ENCODE results near the gene RASA4.
"Not testable (repeated sequence)": the region's sequence is repeated elsewhere in the genome, so short reads cannot be mapped to it uniquely, and the experiment has no call there.

Gene RASA4

DNA sequence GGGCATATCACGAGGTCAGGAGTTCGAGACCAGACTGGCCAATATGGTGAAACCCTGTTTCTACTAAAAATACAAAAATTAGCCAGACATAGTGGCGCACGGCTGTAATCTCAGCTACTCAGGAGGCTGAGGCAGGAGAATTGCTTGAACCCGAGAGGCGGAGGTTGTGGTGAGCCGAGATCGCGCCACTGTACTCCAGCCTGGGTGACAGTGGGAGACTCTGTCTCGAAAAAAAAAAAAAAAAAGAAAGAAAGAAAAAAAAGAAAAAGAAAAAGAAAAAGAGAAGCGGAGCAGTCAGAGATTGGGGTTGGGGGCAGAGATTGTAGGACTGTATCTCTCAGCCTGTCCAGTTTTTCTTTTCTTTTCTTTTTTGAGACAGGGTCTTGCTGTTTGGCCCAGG, 73.8 kb downstream of the RASA4 start:
- DNase-seq: not testable (repeated sequence)

DNA sequence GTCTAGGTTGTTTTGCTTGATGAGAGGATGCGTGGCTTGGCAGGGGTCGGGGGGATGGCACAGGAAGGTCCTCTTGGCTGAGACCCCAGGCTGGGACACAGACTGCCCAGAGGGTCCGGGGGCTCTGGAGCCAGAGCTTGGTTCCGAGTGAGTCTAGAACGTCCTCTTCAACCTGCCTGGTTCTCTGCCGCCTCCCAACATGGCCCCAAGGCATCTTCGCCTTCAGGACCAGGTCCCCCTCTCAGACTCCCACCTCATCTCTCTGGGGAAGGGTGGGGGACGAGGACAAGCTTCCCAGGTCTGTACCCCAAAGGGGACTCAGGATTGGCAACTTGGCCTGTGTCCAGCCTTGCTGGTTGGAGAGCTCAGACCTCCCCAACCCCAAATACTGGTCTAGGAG, 74.5 kb downstream of the RASA4 start:
- not testable (repeated sequence) for DNase-seq

DNA sequence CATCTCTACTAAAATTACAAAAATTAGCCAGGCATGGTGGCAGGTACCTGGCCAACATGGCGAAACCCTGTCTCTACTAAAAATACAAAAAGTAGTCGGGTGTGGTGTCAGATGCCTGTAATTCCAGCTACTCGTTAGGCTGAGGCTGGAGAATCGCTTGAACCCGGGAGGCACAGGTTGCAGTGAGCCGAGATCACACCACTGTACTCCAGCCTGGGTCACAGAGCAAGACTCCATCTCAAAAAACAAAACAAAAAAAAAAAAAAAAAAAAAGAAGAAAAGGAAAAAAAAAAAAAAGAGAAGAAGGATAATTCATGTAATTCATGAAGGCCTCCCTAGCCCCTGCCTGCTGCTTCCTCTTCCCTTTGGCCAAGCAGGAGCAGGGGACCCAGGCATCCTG, 76.0 kb downstream of the RASA4 start:
- not testable (repeated sequence) for DNase-seq

DNA sequence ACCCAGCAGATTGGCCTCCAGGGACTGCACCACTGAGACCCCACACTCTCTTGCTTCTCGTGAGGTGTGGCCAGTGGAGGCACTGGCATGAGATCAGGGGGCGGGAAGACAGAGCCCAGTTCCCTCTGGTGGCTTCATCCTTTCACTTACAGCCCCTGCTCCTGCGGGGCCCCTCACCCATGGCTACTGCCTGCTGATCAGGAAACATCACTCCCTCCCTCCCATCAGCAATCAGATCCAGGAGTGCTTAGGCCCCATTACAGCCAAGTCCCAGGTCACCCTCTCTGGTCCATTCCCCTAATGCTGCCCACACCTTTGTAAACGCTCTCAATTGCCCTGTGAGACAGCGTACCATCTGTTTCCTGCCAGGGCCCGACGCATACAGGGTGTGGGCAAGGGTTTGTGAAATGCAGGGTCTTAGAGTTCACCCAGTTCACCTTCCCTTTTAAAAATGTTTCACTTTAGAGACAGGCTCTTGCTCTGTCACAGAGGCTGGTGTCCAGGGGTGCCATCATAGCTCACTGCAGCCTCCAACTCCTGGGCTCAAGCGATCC, 81.4 kb downstream of the RASA4 start:
- not testable (repeated sequence) for DNase-seq

DNA sequence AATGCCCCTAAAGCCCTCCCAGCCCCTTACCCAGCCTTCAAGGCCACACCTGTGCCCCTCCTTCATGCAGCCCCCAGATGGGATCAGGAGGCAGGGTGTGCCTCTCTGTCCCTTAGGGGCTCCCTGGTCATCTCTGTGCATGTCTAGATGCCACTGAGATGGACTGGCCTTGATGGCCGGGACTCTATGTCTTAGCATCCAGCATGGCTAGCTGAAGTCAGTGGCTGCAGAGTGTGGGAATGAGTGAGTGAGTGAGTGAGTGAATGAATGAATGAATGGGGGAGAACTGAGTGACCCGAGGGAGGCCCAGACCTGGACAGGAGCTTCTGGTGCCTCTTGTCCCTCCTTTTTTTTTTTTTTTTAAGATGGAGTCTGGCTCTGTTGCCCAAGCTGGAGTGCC, 84.4 kb downstream of the RASA4 start:
- not testable (repeated sequence) for DNase-seq

DNA sequence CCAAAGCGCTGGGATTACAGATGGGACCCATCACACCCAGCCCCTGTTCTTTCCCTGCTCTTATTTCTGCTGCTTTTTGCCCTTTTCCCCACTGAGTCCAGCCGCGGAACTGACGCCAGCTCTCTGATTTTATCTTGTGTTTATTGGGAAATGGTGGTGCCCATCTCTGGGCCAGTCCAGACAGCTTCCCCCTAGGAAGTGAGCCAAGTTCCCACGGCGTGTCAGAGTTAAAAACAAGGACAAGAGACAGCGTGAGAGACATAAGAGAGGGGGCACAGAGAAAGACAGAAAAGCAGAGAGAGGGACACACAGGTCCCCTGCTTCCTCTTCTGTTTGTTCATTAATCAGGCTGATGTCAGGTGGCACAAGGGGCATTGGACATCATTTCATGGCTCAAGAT, 85.0 kb downstream of the RASA4 start:
- not testable (repeated sequence) for DNase-seq

DNA sequence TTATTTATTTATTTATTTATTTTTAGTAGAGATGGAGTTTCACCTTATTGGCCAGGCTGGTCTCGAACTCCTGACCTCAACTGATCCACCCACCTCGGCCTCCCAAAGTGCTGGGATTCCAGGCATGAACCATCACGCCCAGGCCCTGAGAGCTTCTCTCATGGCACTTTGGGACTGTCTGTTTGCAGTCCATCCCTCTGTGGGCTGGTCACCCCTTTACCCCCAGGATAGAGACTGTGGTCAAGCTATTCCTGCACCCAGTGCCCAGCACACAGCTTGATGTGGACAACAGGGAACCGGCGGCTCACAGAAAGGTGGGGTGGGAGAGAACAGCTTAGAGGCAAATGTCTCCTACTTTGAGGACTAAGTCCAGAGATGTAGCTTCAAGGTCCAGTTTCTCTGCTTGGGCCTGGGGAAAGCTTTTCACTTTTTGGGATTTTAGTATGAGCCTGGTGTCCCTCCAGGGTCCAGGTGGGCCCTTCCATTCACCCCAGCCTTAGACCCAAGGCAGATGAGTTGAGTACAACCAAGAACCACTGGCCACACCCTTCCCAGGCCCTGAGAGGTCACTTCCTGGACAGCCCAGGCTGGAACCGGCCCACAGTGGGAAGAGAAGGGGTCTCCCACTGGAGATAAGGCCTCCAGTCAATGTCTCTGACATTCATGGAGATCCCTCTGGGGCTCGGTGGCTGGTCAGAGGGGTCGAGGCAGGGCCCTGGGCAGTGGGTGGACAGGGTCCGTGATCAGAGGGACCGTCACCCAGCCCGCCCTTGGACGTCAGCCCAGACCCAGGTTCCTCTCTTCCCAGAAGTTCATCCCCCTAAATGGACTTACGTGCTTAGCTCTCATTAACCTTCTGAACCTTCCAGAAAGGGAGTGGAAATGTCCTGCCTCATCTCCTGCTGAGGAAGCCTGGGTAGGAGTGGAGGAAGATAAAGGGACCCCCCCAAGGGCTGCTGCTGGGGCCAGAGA, 88.4 kb downstream of the RASA4 start:
- not testable (repeated sequence) for DNase-seq

DNA sequence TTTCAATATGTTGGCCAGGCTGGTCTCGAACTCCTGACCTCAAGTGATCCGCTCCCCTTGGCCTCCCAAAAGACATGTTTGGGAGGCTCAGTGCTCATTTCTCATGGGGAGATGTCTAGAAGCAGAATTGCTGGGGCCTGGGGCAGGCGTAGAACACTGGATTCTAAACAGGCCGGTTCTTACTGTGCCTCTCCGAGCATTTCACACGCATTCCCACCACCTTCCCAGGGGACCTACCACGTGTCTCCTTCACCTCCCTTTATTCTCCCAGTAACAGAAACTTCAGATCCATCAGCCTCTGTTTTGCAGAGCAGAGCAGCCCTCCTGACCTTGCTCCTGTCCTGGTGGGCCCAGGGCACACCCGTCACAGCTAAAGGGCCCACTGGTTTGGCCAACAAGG, 89.4 kb downstream of the RASA4 start:
- DNase-seq: not testable (repeated sequence)

DNA sequence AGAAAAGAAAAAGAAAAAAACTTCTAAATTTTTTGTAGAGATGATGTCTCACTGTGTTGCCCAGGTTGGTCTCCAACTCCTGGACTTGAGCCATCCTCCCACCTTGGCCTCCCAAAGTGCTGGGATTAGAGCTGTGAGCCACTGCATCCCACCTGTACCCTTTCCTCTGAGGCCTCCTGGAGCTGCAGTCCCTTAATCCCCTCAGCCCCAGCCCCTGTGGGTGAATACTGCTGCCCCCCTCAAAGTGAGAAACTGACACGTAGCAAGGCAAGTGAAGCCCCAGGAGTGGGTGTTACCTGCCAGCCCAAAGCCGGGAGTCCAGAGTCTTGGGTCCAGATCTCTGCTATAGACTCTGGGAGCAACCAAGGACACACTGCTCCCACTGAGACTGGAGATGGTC, 91.8 kb downstream of the RASA4 start:
- DNase-seq: not testable (repeated sequence)
